ENCODE data around the gene RBMS3. TPM values are rescaled to one million over a fixed set of nuclear protein-coding genes. Genes with fewer than 3 reads are reported as not detected.

The RBMS3 gene
- total and polyA plus RNA-seq, 2 experiments from 2014 or later, result 34.9 to 37.1 TPM

- Histone ChIP-seq H4K20me1 (ENCODE audit: insufficient read depth, poor library complexity, severe bottlenecking) (no peaks in the 10 kb centered on the region), H3K4me3 (no peak overlapping the region), H3K9me3 (ENCODE audit: low read depth) (no peaks in the 10 kb centered on the region), H3K27ac (no peak overlapping the region), H3K27me3 (no peaks in the 10 kb centered on the region), H3K4me1 (ENCODE audit: insufficient read depth) (no peaks in the 10 kb centered on the region), H3K36me3 (replicated peaks; ENCODE audit: insufficient read depth, low read depth) (no peaks in the 10 kb centered on the region), H3K9me2 (replicated peaks; ENCODE audit: insufficient read depth) (no peaks in the 10 kb centered on the region), H3K4me2 (no peak overlapping the region), H2AFZ (no peak overlapping the region), H3K79me2 (no peaks in the 10 kb centered on the region)
- no peak for DNase-seq (ENCODE audit: low spot score)
- WGBS (ENCODE audit: low lambda C conversion rate, missing lambda C conversion rate), result 68% methylated on average over 2 of the region's 2 CpGs
- no peak for TF ChIP-seq CTCF (IDR thresholded peaks at IDR 0.05; ENCODE audit: poor library complexity)
- no peak for TF ChIP-seq EZH2phosphoT487 (IDR thresholded peaks at IDR 0.05; ENCODE audit: low read depth, severe bottlenecking, unreplicated experiment)
- TF ChIP-seq EZH2 (IDR thresholded peaks at IDR 0.05; ENCODE audit: borderline replicate concordance), result no peak
Observed at GRCh38 chr3:29628795-29629194, 347.9 kb downstream of the RBMS3 start.

GRCh38 chr3:29635888-29636287 is 355.0 kb downstream of the RBMS3 start:
- H4K20me1 ChIP-seq (ENCODE audit: insufficient read depth, poor library complexity, severe bottlenecking), result no peaks in the 10 kb centered on the region
- DNase-seq (ENCODE audit: low spot score), result no peak
- H3K27me3 ChIP-seq, result no peaks in the 10 kb centered on the region
- H3K4me1 ChIP-seq (ENCODE audit: insufficient read depth), result no peaks in the 10 kb centered on the region
- no peaks in the 10 kb centered on the region for H3K9me3 ChIP-seq (ENCODE audit: low read depth)
- H3K4me2 ChIP-seq, result no peak overlapping the region
- H3K79me2 ChIP-seq, result no peaks in the 10 kb centered on the region
- H3K27ac ChIP-seq, result no peak overlapping the region
- H3K4me3 ChIP-seq, result no peak overlapping the region
- no peaks in the 10 kb centered on the region for H3K36me3 ChIP-seq (replicated peaks; ENCODE audit: insufficient read depth, low read depth)
- WGBS (ENCODE audit: low lambda C conversion rate, missing lambda C conversion rate), result 77% methylated on average over 1 of the region's 1 CpG
- H3K9me2 ChIP-seq (replicated peaks; ENCODE audit: insufficient read depth), result no peaks in the 10 kb centered on the region
- no peak overlapping the region for H2AFZ ChIP-seq
- TF ChIP-seq EZH2 (IDR thresholded peaks at IDR 0.05; ENCODE audit: borderline replicate concordance) (no peak), CTCF (IDR thresholded peaks at IDR 0.05; ENCODE audit: poor library complexity) (no peak), EZH2phosphoT487 (IDR thresholded peaks at IDR 0.05; ENCODE audit: low read depth, severe bottlenecking, unreplicated experiment) (no peak)

GRCh38 chr3:29637068-29637467 is 356.2 kb downstream of the RBMS3 start:
- no peaks in the 10 kb centered on the region for H3K9me3 ChIP-seq (ENCODE audit: low read depth)
- no peak overlapping the region for H3K4me3 ChIP-seq
- no peak overlapping the region for H3K4me2 ChIP-seq
- TF ChIP-seq EZH2 (IDR thresholded peaks at IDR 0.05; ENCODE audit: borderline replicate concordance) (no peak), CTCF (IDR thresholded peaks at IDR 0.05; ENCODE audit: poor library complexity) (no peak), EZH2phosphoT487 (IDR thresholded peaks at IDR 0.05; ENCODE audit: low read depth, severe bottlenecking, unreplicated experiment) (no peak)
- DNase-seq (ENCODE audit: low spot score), result no peak
- WGBS (ENCODE audit: low lambda C conversion rate, missing lambda C conversion rate), result 95% methylated on average over 3 of the region's 3 CpGs
- H4K20me1 ChIP-seq (ENCODE audit: insufficient read depth, poor library complexity, severe bottlenecking), result no peaks in the 10 kb centered on the region
- no peak overlapping the region for H3K27ac ChIP-seq
- H3K36me3 ChIP-seq (replicated peaks; ENCODE audit: insufficient read depth, low read depth), result no peaks in the 10 kb centered on the region
- no peaks in the 10 kb centered on the region for H3K27me3 ChIP-seq
- no peaks in the 10 kb centered on the region for H3K79me2 ChIP-seq
- no peak overlapping the region for H2AFZ ChIP-seq
- H3K4me1 ChIP-seq (ENCODE audit: insufficient read depth), result no peaks in the 10 kb centered on the region
- no peaks in the 10 kb centered on the region for H3K9me2 ChIP-seq (replicated peaks; ENCODE audit: insufficient read depth)

Measured in hepatocyte (in vitro differentiated cells).